Activated CD4-positive, alpha-beta T cell treated with anti-CD3 and anti-CD28 coated beads, Interleukin-2, amount 50 U/mL, for 4 hours (primary cell): ENCODE results near the gene ZNF331.

Source experiments
- DNase-seq, 2 experiments: peaks; one replicate each; pipeline ENCODE4 v3.0.0-alpha.2; 2020

The ZNF331 gene

DNA sequence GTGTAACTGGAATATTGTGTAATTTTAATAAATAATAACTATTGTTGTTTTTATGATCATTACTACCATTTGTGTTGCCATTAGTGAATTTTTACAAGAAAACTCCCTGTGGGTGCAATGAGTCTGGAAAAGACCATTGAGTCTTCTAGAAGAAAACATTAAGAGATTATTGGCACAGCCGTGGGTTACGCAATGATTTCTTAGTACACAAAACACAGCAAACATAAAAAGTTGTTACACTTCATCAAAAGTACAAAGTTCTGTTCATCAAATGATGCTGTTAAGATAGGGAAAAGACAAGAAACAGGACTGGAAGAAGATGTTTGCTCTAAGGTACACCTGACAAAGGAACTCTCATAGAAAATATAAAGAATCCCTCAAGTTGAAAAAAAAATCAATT lies 41.6 kb downstream of the ZNF331 start:
- no peak for DNase-seq

GRCh38 chr19:53580871-53581835 lies 43.2 kb downstream of the ZNF331 start:
- DNase-seq, result no peak

DNA sequence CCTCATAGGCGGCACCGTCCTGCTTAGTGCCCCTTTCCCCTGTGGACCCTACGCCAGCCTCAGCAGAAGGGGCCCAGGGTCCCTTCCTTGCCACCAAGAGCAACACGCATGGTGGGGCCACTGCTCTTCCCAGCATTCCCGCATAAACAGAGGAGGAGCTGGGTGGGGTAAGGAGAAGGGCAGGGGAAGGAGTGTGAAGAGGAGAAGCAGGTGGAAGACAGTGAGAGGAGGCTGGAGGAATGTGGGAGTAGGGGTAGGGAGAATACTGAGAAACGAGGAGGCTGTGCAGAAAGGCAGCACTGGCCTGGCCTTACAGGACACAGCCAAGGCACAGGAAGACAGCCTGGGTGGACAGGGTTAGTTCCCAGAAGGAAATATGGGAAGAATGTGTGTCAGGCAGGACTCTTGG lies 43.9 kb downstream of the ZNF331 start:
- DNase-seq, result no peak

DNA sequence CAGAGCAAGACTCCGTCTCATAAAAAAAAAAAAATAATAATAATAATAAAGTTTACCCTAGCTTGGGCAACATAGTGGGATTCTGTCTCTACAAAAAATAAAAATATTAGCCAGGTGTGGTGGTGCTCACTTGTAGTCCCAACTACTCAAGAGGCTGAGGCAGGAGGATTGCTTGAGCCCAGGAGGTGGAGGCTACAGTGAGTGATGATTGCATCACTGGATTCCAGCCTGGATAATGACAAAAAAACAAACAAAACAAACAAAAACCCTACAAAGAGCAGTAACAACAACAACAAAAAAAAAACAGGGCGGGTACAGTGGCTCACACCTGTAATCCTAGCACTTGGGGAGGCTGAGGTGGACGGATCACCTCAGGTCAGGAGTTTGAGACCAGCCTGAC lies 45.2 kb downstream of the ZNF331 start:
- DNase-seq, result no peak

- no peak for DNase-seq
Measured at GRCh38 chr19:53586277-53586691, 48.3 kb downstream of the ZNF331 start.

DNA sequence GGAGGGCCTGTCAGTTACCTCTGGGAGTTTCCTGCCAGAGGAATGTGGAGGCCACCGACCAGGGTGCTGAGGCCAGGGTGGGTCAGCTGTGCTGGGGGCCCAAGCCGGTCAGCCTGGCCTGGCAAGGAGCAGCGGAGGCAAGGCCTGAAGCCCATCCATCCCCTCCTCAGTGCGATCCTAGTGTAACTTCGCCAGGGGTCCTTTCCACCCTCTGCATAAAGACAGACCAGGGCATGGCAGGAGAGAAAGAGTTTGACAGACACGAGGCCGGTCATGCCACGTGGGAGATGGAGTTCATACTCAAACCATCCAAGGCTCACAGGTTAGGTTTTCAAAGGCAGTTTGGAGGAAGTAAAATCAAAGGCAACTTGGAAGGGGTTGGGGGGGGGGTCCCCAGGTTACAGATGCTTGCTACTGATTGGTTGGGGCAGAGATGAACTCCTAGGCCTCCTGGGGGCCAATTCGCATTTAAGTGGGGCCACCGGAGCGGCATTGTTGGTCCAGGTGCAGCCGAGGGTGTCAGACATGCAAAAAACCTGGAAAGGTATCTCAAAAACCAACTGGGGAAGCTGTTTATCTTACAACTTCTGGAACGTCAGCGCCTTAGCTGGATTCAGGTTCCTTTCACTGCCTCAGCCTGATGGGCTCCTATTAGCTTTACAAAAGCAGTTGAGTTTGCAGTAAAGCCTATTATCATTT lies 57.0 kb downstream of the ZNF331 start:
- DNase-seq, result no peak

DNA sequence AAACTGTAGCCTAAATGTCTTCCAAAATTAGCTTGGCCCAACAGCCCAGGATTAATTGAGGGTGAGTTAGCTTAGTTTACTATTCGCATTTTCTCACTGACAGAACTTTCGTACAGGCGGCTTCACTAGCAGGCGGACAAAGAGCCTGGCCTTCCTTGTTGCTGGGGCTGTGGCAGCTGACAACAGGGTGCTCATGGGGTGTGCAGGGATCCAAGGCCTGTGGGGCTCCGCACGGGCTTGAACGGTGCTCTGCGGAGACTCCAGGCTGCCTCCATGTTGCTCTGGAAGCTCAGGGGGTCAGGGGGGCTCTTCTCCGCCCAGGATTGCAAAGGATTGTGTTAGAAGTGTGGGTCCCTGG lies 57.5 kb downstream of the ZNF331 start:
- DNase-seq, result no peak

DNA sequence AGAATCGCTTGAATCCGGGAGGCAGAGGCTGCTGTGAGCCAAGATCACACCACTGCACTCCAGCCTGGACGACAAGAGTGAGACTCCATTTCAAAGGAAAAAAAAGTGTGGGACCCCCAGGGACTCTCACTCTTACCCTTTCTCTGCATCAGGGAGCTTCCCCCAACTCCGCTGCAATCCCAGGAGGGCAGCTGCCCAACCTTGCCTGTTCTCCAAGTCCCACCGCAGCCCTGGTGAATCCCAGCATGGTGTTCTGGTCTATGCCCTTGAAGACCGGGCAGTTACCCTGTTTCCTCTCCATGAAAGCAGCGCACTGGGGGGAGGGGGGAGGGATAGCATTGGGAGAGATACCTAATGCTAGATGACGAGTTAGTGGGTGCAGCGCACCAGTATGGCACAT lies 58.1 kb downstream of the ZNF331 start:
- DNase-seq, result no peak

- DNase-seq, result no peak
Measured at GRCh38 chr19:53597023-53597422, 59.1 kb downstream of the ZNF331 start.

DNA sequence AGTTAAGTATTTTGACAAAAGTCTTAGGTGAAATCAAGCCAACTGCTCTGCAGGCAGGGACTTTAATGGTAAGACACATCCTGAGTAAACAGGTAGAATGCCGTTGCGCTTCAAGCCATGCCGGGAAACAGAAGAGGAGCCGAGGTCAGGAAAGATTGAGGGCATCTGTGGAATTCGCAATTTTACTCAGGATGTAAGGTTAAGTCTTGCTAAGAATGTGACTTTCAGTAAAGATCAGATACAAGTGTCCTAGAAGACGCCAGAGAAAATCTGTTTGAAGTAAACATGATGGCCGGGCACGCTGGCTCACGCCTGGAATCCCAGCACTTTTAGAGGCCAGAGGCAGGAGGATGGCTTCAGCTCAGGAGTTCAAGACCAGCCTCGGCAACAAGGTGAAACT lies 60.4 kb downstream of the ZNF331 start:
- no peak for DNase-seq

GRCh38 chr19:53600217-53600616 lies 62.3 kb downstream of the ZNF331 start:
- DNase-seq, result no peak

GRCh38 chr19:53606031-53606430 lies 68.1 kb downstream of the ZNF331 start:
- no peak for DNase-seq

- DNase-seq, result no peak
Measured at GRCh38 chr19:53608381-53608780, 70.4 kb downstream of the ZNF331 start.

GRCh38 chr19:53612762-53613526 lies 75.0 kb downstream of the ZNF331 start:
- no peak for DNase-seq

- DNase-seq, result no peak
Measured at GRCh38 chr19:53621885-53622740, 84.2 kb downstream of the ZNF331 start.

GRCh38 chr19:53624771-53625545 lies 87.0 kb downstream of the ZNF331 start:
- DNase-seq, result no peak

DNA sequence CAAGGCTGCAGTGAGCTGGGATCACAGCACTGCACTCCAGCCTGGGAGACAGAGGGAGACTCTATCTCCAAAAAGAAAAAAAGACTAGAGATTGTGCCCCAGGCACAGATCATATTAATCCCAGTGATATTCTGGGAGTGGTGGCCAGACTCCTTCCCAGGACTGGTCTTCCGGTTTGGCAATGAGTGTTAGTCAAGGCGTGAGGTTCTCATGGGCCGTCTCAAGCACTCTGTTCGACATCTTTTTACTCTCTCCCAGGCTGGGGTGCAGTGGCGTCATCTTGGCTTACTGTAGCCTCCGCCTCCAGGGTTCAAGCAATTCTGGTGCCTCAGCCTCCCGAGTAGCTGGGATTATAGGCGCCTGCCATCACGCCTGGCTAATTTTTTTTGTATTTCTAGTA lies 88.5 kb downstream of the ZNF331 start:
- DNase-seq, result no peak

DNA sequence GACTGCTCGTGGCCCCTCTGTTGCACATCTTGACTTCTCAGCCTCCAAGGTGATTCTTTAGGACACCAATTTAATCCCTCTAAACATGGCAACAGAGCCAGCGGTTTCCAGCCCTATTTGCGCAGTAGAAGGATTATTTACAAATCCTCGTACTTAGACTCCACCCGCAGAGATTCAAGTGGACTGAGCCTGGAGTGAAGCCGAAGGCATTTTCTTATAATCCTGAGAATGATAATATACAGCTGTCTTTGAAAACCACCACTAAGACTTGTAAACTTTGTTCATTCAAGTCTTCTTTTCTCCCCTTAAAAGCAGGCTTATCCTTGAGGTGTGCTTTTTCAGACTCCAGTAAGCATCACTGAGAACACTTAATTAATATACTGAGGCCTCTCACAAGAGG lies 89.0 kb downstream of the ZNF331 start:
- no peak for DNase-seq
